IPS-18c (cell line): ENCODE results near the gene ZNF79.

ENCODE experiments used
- H3K4me3 ChIP-seq: 2 replicates; pipeline ENCODE4 v1.7.0; 2013; ENCODE audit warnings: low read depth, mild to moderate bottlenecking, low read length, moderate library complexity; ENCODE audit not compliant: insufficient read depth
- H3K9me3 ChIP-seq: one replicate; pipeline ENCODE4 v1.6.1; 2013; ENCODE audit warnings: mild to moderate bottlenecking, low read length, moderate library complexity; ENCODE audit not compliant: control insufficient read depth, insufficient read depth

ZNF79 gene

GRCh38 chr9:127423934-127424675 is at the start of gene ZNF79:
ZNF79 (plus strand) TSS chr9:127424382; CDS start chr9:127424788, 406 bp downstream.
- no peaks in the 10 kb centered on the region for H3K9me3 ChIP-seq
- H3K4me3 ChIP-seq = peak within 1 kb of the TSS; percentile 99

GRCh38 chr9:127380479-127380878 is 43.7 kb upstream of the ZNF79 start:
- Histone ChIP-seq H3K9me3 (no peaks in the 10 kb centered on the region), H3K4me3 (no peak overlapping the region)

DNA sequence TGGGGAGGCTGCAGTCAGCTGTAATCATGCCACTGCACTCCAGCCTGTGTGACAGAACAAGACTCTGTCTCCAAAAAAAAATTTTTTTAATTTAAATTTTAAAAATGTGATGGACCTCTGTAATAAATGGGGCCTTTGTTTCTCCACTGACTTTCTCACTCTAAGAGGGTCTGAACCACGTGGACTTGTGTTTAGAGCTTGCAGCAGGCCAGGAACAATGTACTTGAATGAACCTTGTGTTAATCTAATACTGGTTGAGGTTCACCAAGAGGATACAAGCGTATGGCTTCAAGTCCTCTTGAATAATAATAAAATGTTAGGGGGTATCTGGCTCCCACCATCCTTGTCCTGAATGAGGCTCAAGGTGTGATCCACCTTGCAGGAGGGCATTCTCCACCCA is 41.6 kb upstream of the ZNF79 start:
- Histone ChIP-seq H3K4me3 (no peak overlapping the region), H3K9me3 (no peaks in the 10 kb centered on the region)

DNA sequence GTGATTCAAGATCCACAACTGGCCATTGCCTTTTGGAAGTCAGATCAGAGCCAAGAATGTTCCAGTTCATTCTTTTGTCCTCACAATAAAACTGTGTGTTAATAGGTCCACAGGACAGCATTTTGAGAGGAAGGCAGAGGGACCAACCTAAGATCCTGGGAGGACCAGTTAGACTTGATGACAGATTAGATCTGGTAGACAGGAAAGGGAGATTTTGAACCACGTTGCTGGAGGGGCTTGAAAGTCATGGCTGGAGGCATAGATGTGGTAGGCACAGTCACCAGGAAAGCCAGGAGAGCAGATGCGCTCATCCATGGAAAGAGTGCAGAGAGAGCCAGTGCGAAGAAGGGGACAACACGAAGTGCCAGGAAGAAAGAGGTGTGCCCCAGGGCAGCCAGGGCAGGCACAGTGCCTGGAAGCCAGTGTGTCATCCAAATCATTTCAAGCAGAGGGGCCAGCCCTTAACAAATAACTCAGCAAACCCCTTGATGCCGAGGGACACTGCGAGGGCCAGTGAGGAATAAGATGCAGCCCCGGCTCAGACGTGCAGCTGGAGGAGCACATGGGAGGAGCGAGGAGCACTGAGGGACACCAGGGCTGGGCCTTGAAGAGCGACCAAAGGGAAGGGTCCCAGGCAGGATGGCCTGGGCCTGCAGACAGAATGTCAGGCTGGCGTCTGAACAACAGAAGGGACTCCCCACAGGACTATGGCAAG is 40.0 kb upstream of the ZNF79 start:
- H3K4me3 ChIP-seq = no peak overlapping the region

DNA sequence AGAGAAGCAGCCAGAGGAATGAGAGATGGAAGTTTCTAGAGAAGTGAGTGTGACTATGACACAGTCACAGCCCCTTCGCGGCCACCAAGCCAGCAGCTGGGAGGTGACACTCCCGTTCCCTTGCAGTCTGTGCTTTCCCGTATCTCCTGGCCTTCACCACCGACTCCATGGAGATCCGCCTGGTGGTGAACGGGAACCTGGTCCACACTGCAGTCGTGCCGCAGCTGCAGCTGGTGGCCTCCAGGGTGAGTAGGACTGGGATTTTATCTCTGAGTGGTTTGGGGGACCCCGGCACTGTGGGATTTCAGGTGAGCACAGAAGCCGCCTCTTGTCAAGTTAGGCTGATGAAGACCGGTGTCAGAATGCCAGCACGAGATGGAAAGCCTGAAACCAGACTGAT is 39.3 kb upstream of the ZNF79 start:
- Histone ChIP-seq H3K9me3 (no peaks in the 10 kb centered on the region), H3K4me3 (no peak overlapping the region)

More for the DNA sequence above, 40.0 kb upstream of the ZNF79 start:
- H3K9me3 ChIP-seq = no peaks in the 10 kb centered on the region

- H3K9me3 ChIP-seq = no peaks in the 10 kb centered on the region
- H3K4me3 ChIP-seq = no peak overlapping the region
Observed at GRCh38 chr9:127386249-127386648, 37.9 kb upstream of the ZNF79 start.

DNA sequence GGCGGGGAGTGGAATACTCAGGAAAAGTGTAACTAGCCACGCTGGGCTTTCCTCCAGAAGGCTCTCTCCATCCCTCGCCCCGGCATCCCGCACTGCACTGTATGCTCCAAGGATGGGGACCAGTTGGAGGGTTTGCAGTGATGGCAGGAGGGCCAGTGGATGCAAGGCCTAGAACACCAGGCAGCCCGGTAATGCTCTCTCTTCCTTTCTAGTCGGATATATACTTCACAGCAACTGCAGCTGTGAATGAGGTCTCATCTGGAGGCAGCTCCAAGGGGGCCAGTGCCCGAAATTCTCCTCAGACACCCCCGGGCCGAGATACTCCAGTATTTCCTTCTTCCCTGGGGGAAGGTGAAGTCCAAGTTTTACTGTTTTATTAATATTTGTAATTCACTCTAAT is 37.2 kb upstream of the ZNF79 start:
- Histone ChIP-seq H3K9me3 (no peaks in the 10 kb centered on the region), H3K4me3 (no peak overlapping the region)

DNA sequence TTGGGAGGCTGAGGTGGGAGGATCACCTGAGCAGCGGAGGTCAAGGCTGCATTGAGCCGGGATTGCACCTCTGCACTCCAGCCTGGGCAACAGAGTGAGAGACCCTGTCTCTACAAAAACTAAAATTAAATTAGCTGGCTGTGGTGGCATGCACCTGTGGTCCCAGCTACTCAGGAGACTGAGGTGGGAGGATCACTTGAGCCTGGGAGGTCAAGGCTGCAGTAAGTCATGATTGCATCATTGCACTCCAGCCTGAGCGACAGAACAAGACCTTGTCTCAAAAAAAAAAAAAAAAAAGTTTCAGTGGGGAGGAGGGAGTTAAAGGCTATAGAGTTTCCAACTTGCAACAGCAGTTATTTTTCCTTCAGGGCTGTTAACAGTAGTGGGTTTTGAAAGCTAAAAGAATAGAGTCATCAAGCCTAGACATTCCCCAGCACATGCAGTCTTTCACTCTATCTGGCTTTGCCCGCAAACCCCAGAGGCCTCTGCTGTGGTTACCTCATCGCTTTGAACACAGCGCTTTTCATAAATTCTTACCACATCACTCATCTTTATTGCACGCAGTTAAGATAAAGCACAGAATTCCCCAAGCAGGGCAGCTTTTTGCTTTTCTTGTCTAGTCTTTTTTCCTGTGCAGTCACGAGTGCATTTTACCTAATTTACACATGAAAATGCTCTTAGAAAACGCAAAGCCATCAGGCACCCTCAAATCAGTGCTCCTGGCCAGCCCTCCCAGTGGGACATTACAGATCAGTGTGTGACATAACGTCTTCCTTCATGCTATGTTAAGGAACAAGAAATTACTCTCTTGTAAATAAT is 35.9 kb upstream of the ZNF79 start:
- Histone ChIP-seq H3K9me3 (no peaks in the 10 kb centered on the region), H3K4me3 (no peak overlapping the region)

DNA sequence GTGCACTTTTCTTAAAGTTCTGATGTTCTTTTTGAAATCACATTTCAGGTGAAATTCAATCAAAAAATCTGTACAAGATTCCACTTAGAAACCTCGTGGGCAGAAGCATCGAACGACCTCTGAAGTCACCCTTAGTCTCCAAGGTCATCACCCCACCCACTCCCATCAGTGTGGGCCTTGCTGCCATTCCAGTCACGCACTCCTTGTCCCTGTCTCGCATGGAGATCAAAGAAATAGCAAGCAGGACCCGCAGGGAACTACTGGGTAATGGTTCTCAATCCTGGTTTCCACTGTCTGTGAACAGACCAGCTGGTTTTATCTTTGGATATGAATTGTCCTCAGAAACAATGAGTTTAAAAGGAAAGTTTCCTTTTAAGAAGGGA is 35.3 kb upstream of the ZNF79 start:
- Histone ChIP-seq H3K9me3 (no peaks in the 10 kb centered on the region), H3K4me3 (no peak overlapping the region)

DNA sequence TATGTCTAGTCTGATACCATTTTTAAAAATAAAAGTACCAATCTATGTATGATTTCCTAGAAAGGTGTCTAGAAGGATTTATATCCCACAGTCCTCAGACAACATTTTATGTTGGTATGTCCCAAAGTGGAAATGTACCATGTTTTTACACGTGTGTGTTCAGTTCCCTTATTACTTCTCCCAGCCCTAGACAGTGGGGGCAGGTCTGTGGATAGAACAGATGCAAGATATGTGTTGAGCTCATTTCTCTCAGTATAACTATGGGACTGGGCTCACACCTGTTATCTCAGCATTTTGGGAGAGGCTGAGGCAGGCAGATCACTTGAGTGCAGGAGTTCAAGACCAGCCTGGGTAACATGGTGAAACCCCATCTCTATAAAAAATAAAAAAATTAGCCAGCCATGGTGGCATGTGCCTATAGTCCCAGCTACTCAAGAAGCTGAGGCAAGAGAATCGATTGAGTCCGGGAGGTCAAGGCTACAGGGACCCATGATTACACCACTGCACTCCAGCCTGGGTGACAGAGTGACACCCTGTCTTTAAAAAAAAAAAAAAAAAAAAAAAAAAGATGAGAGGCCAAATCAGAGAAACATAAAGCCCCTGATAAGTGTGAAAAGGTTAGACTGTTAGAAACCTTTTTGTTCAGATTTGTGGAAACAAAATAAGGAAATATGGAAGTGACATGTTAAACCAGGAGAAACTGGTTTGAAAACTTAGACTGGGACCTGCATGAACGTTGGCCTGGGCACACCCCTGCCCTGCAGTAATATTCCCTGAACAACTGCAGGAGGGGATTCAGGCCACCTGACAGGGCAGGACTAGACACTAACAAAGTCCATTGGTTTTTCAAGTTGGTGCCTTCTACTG is 34.6 kb upstream of the ZNF79 start:
- no peak overlapping the region for H3K4me3 ChIP-seq
- no peaks in the 10 kb centered on the region for H3K9me3 ChIP-seq

DNA sequence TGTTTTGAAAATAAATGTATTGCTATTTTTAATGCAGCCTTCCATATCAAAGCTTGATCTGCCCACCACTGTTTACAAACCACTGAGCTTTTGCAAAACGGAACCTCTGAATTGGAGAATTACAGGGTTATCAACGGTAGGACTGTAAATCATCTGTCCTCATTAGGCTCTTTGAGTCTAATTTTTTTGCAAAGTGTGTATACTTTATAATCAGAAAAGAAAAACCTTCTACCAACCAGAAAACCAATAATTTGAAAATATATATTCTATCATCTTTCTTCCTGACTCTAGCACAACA is 34.0 kb upstream of the ZNF79 start:
- no peaks in the 10 kb centered on the region for H3K9me3 ChIP-seq
- no peak overlapping the region for H3K4me3 ChIP-seq

DNA sequence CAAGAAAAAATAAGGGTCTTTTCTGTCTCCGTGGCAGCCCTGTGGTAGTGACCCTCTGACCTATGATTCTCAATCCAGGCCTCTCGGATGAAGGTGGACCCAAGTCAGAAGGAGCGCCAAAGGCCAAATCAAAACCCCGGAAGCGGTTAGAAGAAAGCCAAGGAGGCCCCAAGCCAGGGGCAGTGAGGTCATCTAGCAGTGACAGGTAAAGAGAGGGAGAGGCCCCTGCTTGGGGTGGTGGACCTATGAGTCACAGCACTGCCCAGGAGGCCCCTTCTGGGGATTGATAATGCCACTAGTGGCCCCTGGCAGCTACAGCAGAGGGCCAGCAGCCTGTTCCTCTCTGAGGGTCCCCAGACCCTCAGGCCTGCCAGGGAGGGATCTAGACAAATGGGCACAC is 33.6 kb upstream of the ZNF79 start:
- H3K9me3 ChIP-seq = no peaks in the 10 kb centered on the region
- H3K4me3 ChIP-seq = no peak overlapping the region

DNA sequence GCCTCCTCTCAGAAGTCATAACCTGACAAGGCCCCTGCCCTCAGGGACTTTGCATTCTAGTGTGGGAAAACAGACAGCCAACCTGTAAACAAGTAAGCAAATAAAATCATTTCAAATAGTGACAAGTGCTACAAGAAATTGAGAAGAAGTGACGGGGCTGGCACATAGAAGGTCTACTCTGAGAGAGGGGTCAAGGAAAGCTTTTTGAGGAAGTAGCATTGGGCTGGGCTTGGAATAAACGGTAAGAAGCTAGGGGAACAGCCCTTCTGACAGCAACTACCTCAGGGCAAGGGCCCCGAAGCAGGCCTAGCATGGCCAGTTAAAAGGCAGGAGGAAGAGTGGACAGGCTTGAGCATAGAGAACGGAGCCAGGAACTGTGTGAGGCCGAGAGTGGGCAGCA is 32.0 kb upstream of the ZNF79 start:
- no peak overlapping the region for H3K4me3 ChIP-seq
- H3K9me3 ChIP-seq = no peaks in the 10 kb centered on the region

- Histone ChIP-seq H3K4me3 (no peak overlapping the region), H3K9me3 (no peaks in the 10 kb centered on the region)
Observed at GRCh38 chr9:127392976-127393375, 31.2 kb upstream of the ZNF79 start.

DNA sequence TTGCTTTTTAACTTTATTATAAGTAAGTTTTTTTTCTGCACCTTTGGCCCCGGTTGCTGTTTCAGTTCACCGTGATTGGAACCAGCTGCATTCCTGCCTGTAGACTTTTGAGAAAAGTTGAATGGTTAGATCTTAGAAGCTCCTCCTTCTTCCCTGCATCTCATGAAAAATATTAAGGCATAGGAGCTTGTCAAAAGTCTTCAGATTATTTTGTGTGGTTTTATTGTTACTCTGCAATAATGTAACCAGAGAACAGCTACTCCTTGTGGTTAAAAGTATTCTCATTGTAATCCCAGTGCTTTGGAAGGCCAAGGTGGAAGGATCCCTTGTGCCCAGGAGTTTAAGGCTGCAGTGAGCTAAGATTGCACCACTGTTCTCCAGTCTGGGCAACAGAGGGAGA is 30.5 kb upstream of the ZNF79 start:
- Histone ChIP-seq H3K9me3 (no peaks in the 10 kb centered on the region), H3K4me3 (no peak overlapping the region)

GRCh38 chr9:127395497-127396252 is 28.5 kb upstream of the ZNF79 start:
- Histone ChIP-seq H3K4me3 (peak overlapping the region; percentile 71), H3K9me3 (no peaks in the 10 kb centered on the region)
